Measurements from ENCODE around the gene EPS8.

The EPS8 gene

GRCh38 chr12:15823360-15824128 is 34.4 kb upstream of the EPS8 start:
- Histone ChIP-seq H3K4me1 (ENCODE audit: insufficient read depth, low read length, severe bottlenecking) (no peaks in the 10 kb centered on the region), H3K9me2 (ENCODE audit: low read depth, low read length) (no peaks in the 10 kb centered on the region), H3K9ac (ENCODE audit: low read length) (no peak overlapping the region), H3K27me3 (ENCODE audit: insufficient read depth, low read length) (no peaks in the 10 kb centered on the region), H2AFZ (ENCODE audit: low read length) (no peak overlapping the region), H3K79me2 (ENCODE audit: insufficient read depth, low read length) (no peaks in the 10 kb centered on the region), H3K27ac (ENCODE audit: low read depth, low read length, poor library complexity, severe bottlenecking) (no peak overlapping the region), H3K9me3 (ENCODE audit: low read length) (no peaks in the 10 kb centered on the region), H4K20me1 (ENCODE audit: insufficient read depth, low read length) (no peaks in the 10 kb centered on the region), H3K4me2 (ENCODE audit: low read length) (no peak overlapping the region), H3F3A (ENCODE audit: insufficient read depth, low read length) (no peaks in the 10 kb centered on the region), H3K4me3 (ENCODE audit: low read depth, low read length, poor library complexity, severe bottlenecking) (no peak overlapping the region), H3K36me3 (ENCODE audit: insufficient read depth, low read length) (no peaks in the 10 kb centered on the region)
- no peak for TF ChIP-seq CTCF (IDR thresholded peaks at IDR 0.05; ENCODE audit: low read length)
- no peak for TF ChIP-seq EZH2 (IDR thresholded peaks at IDR 0.05; ENCODE audit: borderline replicate concordance, low read length)

- Histone ChIP-seq H2AFZ (ENCODE audit: low read length) (no peak overlapping the region), H4K20me1 (ENCODE audit: insufficient read depth, low read length) (no peaks in the 10 kb centered on the region), H3K4me2 (ENCODE audit: low read length) (no peak overlapping the region), H3K36me3 (ENCODE audit: insufficient read depth, low read length) (no peaks in the 10 kb centered on the region), H3K4me1 (ENCODE audit: insufficient read depth, low read length, severe bottlenecking) (no peaks in the 10 kb centered on the region), H3K79me2 (ENCODE audit: insufficient read depth, low read length) (no peaks in the 10 kb centered on the region), H3F3A (ENCODE audit: insufficient read depth, low read length) (no peaks in the 10 kb centered on the region), H3K9ac (ENCODE audit: low read length) (no peak overlapping the region), H3K27me3 (ENCODE audit: insufficient read depth, low read length) (no peaks in the 10 kb centered on the region), H3K4me3 (ENCODE audit: low read depth, low read length, poor library complexity, severe bottlenecking) (no peak overlapping the region), H3K9me3 (ENCODE audit: low read length) (no peaks in the 10 kb centered on the region), H3K27ac (ENCODE audit: low read depth, low read length, poor library complexity, severe bottlenecking) (no peak overlapping the region), H3K9me2 (ENCODE audit: low read depth, low read length) (no peaks in the 10 kb centered on the region)
- no peak for TF ChIP-seq EZH2 (IDR thresholded peaks at IDR 0.05; ENCODE audit: borderline replicate concordance, low read length)
- TF ChIP-seq CTCF (IDR thresholded peaks at IDR 0.05; ENCODE audit: low read length): no peak
These were observed 30.7 kb upstream of the EPS8 start for GRCh38 chr12:15819644-15820437.

- no peaks in the 10 kb centered on the region for H3K36me3 ChIP-seq (ENCODE audit: insufficient read depth, low read length)
- H3K9me2 ChIP-seq (ENCODE audit: low read depth, low read length): no peaks in the 10 kb centered on the region
- no peak overlapping the region for H3K9ac ChIP-seq (ENCODE audit: low read length)
- no peaks in the 10 kb centered on the region for H3K27me3 ChIP-seq (ENCODE audit: insufficient read depth, low read length)
- no peaks in the 10 kb centered on the region for H3F3A ChIP-seq (ENCODE audit: insufficient read depth, low read length)
- no peaks in the 10 kb centered on the region for H3K9me3 ChIP-seq (ENCODE audit: low read length)
- no peaks in the 10 kb centered on the region for H3K79me2 ChIP-seq (ENCODE audit: insufficient read depth, low read length)
- H3K4me2 ChIP-seq (ENCODE audit: low read length): no peak overlapping the region
- TF ChIP-seq CTCF (IDR thresholded peaks at IDR 0.05; ENCODE audit: low read length): no peak
- no peak for TF ChIP-seq EZH2 (IDR thresholded peaks at IDR 0.05; ENCODE audit: borderline replicate concordance, low read length)
- no peak overlapping the region for H2AFZ ChIP-seq (ENCODE audit: low read length)
- no peaks in the 10 kb centered on the region for H4K20me1 ChIP-seq (ENCODE audit: insufficient read depth, low read length)
- H3K4me1 ChIP-seq (ENCODE audit: insufficient read depth, low read length, severe bottlenecking): no peaks in the 10 kb centered on the region
- no peak overlapping the region for H3K4me3 ChIP-seq (ENCODE audit: low read depth, low read length, poor library complexity, severe bottlenecking)
- no peak overlapping the region for H3K27ac ChIP-seq (ENCODE audit: low read depth, low read length, poor library complexity, severe bottlenecking)
These were observed 29.2 kb upstream of the EPS8 start for GRCh38 chr12:15818418-15818817.

Data from OCI-LY1 (cell line).